Natural killer cell (primary cell): ENCODE results near the gene DIPK1A. TPM values are rescaled to one million over a fixed set of nuclear protein-coding genes. Genes with fewer than 3 reads are reported as not detected.

ENCODE experiments used
- ATAC-seq, 3 donors: fragments of 150-1000 bp in 2 of 3; fragments of 200-7000 bp in 1 of 3; cut with Tn5 transposase; 1 replicate in 1 of 3; 2 replicates in 2 of 3; pipeline ENCODE4 v1.10.0; 2021; ENCODE audit warnings: mild to moderate bottlenecking in 2 of 3, moderate library complexity in 2 of 3
- DNase-seq, 2 donors: peaks; one replicate each; pipeline versions ENCODE4 v3.0.0 to v3.0.0-alpha.2; 2013 to 2021; ENCODE audit warnings: mixed read lengths in 1 of 2
- H3K27ac ChIP-seq: one replicate; pipeline ENCODE4 v1.5.1; 2013; ENCODE audit warnings: mild to moderate bottlenecking, low read length
- H3K27me3 ChIP-seq: one replicate; pipeline ENCODE4 v1.6.1; 2013; ENCODE audit warnings: low read length; ENCODE audit not compliant: control insufficient read depth, insufficient read depth
- H3K36me3 ChIP-seq: one replicate; pipeline ENCODE4 v1.6.1; 2013; ENCODE audit warnings: low read length; ENCODE audit not compliant: control insufficient read depth, insufficient read depth
- H3K4me1 ChIP-seq: one replicate; pipeline ENCODE4 v1.6.1; 2013; ENCODE audit warnings: low read length; ENCODE audit not compliant: control insufficient read depth, insufficient read depth
- H3K4me3 ChIP-seq: one replicate; pipeline ENCODE4 v1.5.1; 2013; ENCODE audit warnings: low read length
- H3K9me3 ChIP-seq: one replicate; pipeline ENCODE4 v1.6.1; 2013; ENCODE audit warnings: low read length; ENCODE audit not compliant: control insufficient read depth, insufficient read depth
- H3K27ac Mint-ChIP-seq, 2 donors: one replicate each; pipeline ENCODE4 v1.8.0; 2022; ENCODE audit warnings: mild to moderate bottlenecking in 2 of 2, mixed read lengths in 2 of 2, moderate library complexity in 1 of 2
- H3K27me3 Mint-ChIP-seq, 2 donors: one replicate each; pipeline ENCODE4 v1.8.0; 2022; ENCODE audit warnings: low read depth in 2 of 2, mixed read lengths in 2 of 2
- H3K36me3 Mint-ChIP-seq: one replicate; pipeline ENCODE4 v1.8.0; 2022; ENCODE audit warnings: mixed read lengths
- H3K4me1 Mint-ChIP-seq, 2 donors: one replicate each; pipeline ENCODE4 v1.8.0; 2022; ENCODE audit warnings: mixed read lengths in 2 of 2
- H3K4me3 Mint-ChIP-seq: one replicate; pipeline ENCODE4 v1.8.0; 2022; ENCODE audit warnings: mild to moderate bottlenecking, moderate library complexity, mixed read lengths
- H3K9me3 Mint-ChIP-seq, 2 donors: one replicate each; pipeline ENCODE4 v1.8.0; 2022; ENCODE audit warnings: mixed read lengths in 2 of 2
- CTCF ChIP-seq: fragments of 200-600 bp; IDR thresholded peaks from one replicate; pipeline ENCODE4 v1.8.0; 2022; ENCODE audit warnings: antibody characterized with exemption
- WGBS: methylation state at CpG from one replicate; pipeline ENCODE4 v1.1.7; 2013; ENCODE audit warnings: missing lambda C conversion rate; ENCODE audit not compliant: insufficient coverage; 5-methylcytosine and 5-hydroxymethylcytosine counted together
- intact Hi-C: fragments of 100-400 bp; cut with micrococcal nuclease; formaldehyde crosslinking; loops from one replicate; pipeline ENCODE4 v1.14.2; 2022
- total RNA-seq, 4 donors: library from RNA; stranded (reverse); fragments of 120-200 nt in 1 of 4; gene quantifications; one replicate each; pipeline versions ENCODE4 v1.2.3 to v1.2.4, GENCODE V29; 2013 to 2022

The DIPK1A gene
- total RNA-seq, 3 donors from 2014 or later (not counting 1 experiment from before 2014, with no cell fraction given) = 7.0 to 11.3 (median 11.2) TPM

DNA sequence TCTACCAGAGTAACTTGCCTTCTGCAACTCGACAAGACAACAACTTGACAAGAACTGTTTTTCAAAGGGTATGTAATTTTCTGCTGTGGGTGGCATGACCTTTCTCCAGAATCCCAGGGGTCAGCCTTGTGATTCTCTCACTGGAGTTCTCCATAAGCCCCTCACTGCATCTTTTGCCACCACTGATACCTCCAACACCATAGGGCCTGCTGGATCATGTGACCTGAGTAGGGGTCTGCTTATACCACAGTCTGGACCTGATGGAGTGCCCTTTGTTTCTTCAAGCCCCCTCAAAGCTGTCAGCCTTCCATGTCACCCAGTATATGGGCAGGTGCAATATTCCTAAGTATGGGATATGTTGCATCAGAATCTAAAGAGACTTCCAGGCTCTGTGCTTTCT is 31.6 kb upstream of the DIPK1A start:
- intact Hi-C loops = loop anchor here (5.0 kb wide), 1 partner anchor 41 kb away; no protein-coding TSS in a partner anchor

GRCh38 chr1:92992054-92992453 is 30.8 kb upstream of the DIPK1A start:
- ATAC-seq (no peak), DNase-seq (no peak)
- peaks cover 21 to 26% of the 10 kb centered on the region in 2 donors for H3K4me1 Mint-ChIP-seq
- Histone ChIP-seq H3K27ac (no peak overlapping the region), H3K4me1 (peaks cover 27% of the 10 kb centered on the region), H3K4me3 (no peak overlapping the region), H3K27me3 (no peaks in the 10 kb centered on the region), H3K36me3 (no peaks in the 10 kb centered on the region), H3K9me3 (no peaks in the 10 kb centered on the region)
- peaks cover 0 to 4% of the 10 kb centered on the region in 2 donors for H3K27me3 Mint-ChIP-seq
- no peak overlapping the region for H3K4me3 Mint-ChIP-seq
- H3K27ac Mint-ChIP-seq = peak overlapping the region; percentile 18 to 38
- no peaks in the 10 kb centered on the region for H3K9me3 Mint-ChIP-seq
- TF ChIP-seq CTCF = no peak
- H3K36me3 Mint-ChIP-seq = no peaks in the 10 kb centered on the region
- intact Hi-C loops = loop anchor here (5.0 kb wide), 1 partner anchor 40 kb away; no protein-coding TSS in a partner anchor

More for the DNA sequence above, 31.6 kb upstream of the DIPK1A start:
- no peak overlapping the region for H3K4me3 ChIP-seq
- Mint-ChIP-seq H3K9me3 (no peaks in the 10 kb centered on the region), H3K27ac (peak overlapping the region in 1 of 2 donors; percentile 18), H3K4me3 (no peak overlapping the region), H3K4me1 (peaks cover 21 to 26% of the 10 kb centered on the region in 2 donors), H3K27me3 (peaks cover 0 to 4% of the 10 kb centered on the region in 2 donors), H3K36me3 (no peaks in the 10 kb centered on the region)
- H3K4me1 ChIP-seq = peaks cover 27% of the 10 kb centered on the region
- no peaks in the 10 kb centered on the region for H3K9me3 ChIP-seq
- WGBS = 100% methylated on average over 1 of the region's 1 CpG
- H3K27me3 ChIP-seq = no peaks in the 10 kb centered on the region
- TF ChIP-seq CTCF = no peak
- DNase-seq (no peak), ATAC-seq (no peak)
- H3K36me3 ChIP-seq = no peaks in the 10 kb centered on the region
- H3K27ac ChIP-seq = no peak overlapping the region

GRCh38 chr1:92990828-92991227 is 29.6 kb upstream of the DIPK1A start:
- DNase-seq = peak in 1 of 2 donors; percentile 57
- peaks cover 0 to under 1% of the 10 kb centered on the region in 2 donors for H3K27me3 Mint-ChIP-seq

More at GRCh38 chr1:92990828-92991227, 29.6 kb upstream of the DIPK1A start:
- Histone ChIP-seq H3K27ac (peak overlapping the region; percentile 16), H3K4me3 (no peak overlapping the region), H3K9me3 (no peaks in the 10 kb centered on the region), H3K4me1 (peaks cover 27% of the 10 kb centered on the region), H3K27me3 (no peaks in the 10 kb centered on the region), H3K36me3 (no peaks in the 10 kb centered on the region)
- Mint-ChIP-seq H3K27ac (peak overlapping the region; percentile 35 to 54), H3K36me3 (no peaks in the 10 kb centered on the region), H3K9me3 (no peaks in the 10 kb centered on the region), H3K4me3 (peak overlapping the region; percentile 71), H3K4me1 (peaks cover 21 to 26% of the 10 kb centered on the region in 2 donors)
- WGBS = 0% methylated on average over 1 of the region's 1 CpG
- no peak for TF ChIP-seq CTCF
- intact Hi-C loops = loop anchor here (5.0 kb wide), 1 partner anchor 39 kb away; no protein-coding TSS in a partner anchor
- peak in 1 of 3 donors; percentile 38 for ATAC-seq
